ACC112 (cell line): ENCODE measurements around the gene MMP17.
"Not testable (repeated sequence)": the region's sequence is repeated elsewhere in the genome, so short reads cannot be mapped to it uniquely, and the experiment has no call there.

Source experiments
- H2AFZ ChIP-seq: fragments of 200-600 bp; sonication (generic); one replicate; pipeline ENCODE4 v1.6.0; 2017; ENCODE audit warnings: antibody characterized with exemption, low read length; ENCODE audit not compliant: unreplicated experiment
- H3K27ac ChIP-seq: fragments of 200-600 bp; sonication (generic); 2 replicates; pipeline ENCODE4 v1.5.1; 2014; ENCODE audit warnings: low read depth, mild to moderate bottlenecking, antibody characterized with exemption, low read length, moderate library complexity
- H3K27me3 ChIP-seq: fragments of 200-600 bp; sonication (generic); 2 replicates; pipeline ENCODE4 v1.6.1; 2014; ENCODE audit warnings: mild to moderate bottlenecking, antibody characterized with exemption, low read length, moderate library complexity, mixed read lengths; ENCODE audit not compliant: insufficient read depth
- H3K36me3 ChIP-seq: fragments of 200-600 bp; sonication (generic); 2 replicates; pipeline ENCODE4 v1.6.1; 2016; ENCODE audit warnings: mild to moderate bottlenecking, antibody characterized with exemption, low read length, moderate library complexity, mixed read lengths; ENCODE audit not compliant: insufficient read depth
- H3K4me1 ChIP-seq: fragments of 200-600 bp; sonication (generic); one replicate; pipeline ENCODE4 v1.6.1; 2016; ENCODE audit warnings: low read length, mixed read lengths; ENCODE audit not compliant: insufficient read depth, unreplicated experiment, control insufficient read depth
- H3K4me3 ChIP-seq: fragments of 200-600 bp; sonication (generic); 2 replicates; pipeline ENCODE4 v1.5.1; 2014; ENCODE audit warnings: mild to moderate bottlenecking, low read depth, low read length
- H3K79me2 ChIP-seq: fragments of 200-600 bp; sonication (generic); one replicate; pipeline ENCODE4 v1.6.0; 2016; ENCODE audit warnings: low read length; ENCODE audit not compliant: control insufficient read depth, unreplicated experiment, insufficient read depth

Gene MMP17

GRCh38 chr12:131867891-131868675, 39.9 kb downstream of the MMP17 start:
- H3K79me2 ChIP-seq = no peaks in the 10 kb centered on the region
- H2AFZ ChIP-seq = no peak overlapping the region
- H3K27ac ChIP-seq = no peak overlapping the region
- H3K4me3 ChIP-seq = no peak overlapping the region
- H3K27me3 ChIP-seq = no peaks in the 10 kb centered on the region
- peaks cover 22% of the 10 kb centered on the region for H3K4me1 ChIP-seq
- no peaks in the 10 kb centered on the region for H3K36me3 ChIP-seq

- Histone ChIP-seq H2AFZ (no peak overlapping the region), H3K79me2 (no peaks in the 10 kb centered on the region), H3K4me3 (no peak overlapping the region), H3K27me3 (no peaks in the 10 kb centered on the region), H3K36me3 (no peaks in the 10 kb centered on the region), H3K4me1 (peaks cover 20% of the 10 kb centered on the region), H3K27ac (no peak overlapping the region)
Observed at GRCh38 chr12:131869871-131870418, 41.8 kb downstream of the MMP17 start.

- H3K4me3 ChIP-seq = no peak overlapping the region
- no peak overlapping the region for H3K27ac ChIP-seq
- no peaks in the 10 kb centered on the region for H3K36me3 ChIP-seq
- no peaks in the 10 kb centered on the region for H3K27me3 ChIP-seq
- H2AFZ ChIP-seq = no peak overlapping the region
- H3K79me2 ChIP-seq = no peaks in the 10 kb centered on the region
- peaks cover 20% of the 10 kb centered on the region for H3K4me1 ChIP-seq
Observed at GRCh38 chr12:131871677-131872076, 43.5 kb downstream of the MMP17 start.

GRCh38 chr12:131872154-131873051, 44.2 kb downstream of the MMP17 start:
- Histone ChIP-seq H3K36me3 (no peaks in the 10 kb centered on the region), H3K27ac (no peak overlapping the region), H3K79me2 (no peaks in the 10 kb centered on the region), H3K27me3 (no peaks in the 10 kb centered on the region), H3K4me1 (peaks cover 20% of the 10 kb centered on the region), H2AFZ (no peak overlapping the region), H3K4me3 (no peak overlapping the region)

- no peak overlapping the region for H3K27ac ChIP-seq
- H3K4me1 ChIP-seq = peaks cover 20% of the 10 kb centered on the region
- no peak overlapping the region for H3K4me3 ChIP-seq
- H3K27me3 ChIP-seq = 0 out of 2 replicates have a peak, but pooled peaks cover 6% of the 10 kb centered on the region
- no peaks in the 10 kb centered on the region for H3K36me3 ChIP-seq
- no peaks in the 10 kb centered on the region for H3K79me2 ChIP-seq
- H2AFZ ChIP-seq = no peak overlapping the region
Observed at GRCh38 chr12:131873293-131873692, 45.1 kb downstream of the MMP17 start.

- H3K27ac ChIP-seq, H3K36me3 ChIP-seq, H2AFZ ChIP-seq, H3K27me3 ChIP-seq, H3K79me2 ChIP-seq, H3K4me3 ChIP-seq: not testable (repeated sequence)
- H3K4me1 ChIP-seq = peaks cover 16% of the 10 kb centered on the region
Observed at GRCh38 chr12:131874972-131875371, 46.8 kb downstream of the MMP17 start.

GRCh38 chr12:131877216-131877615, 49.0 kb downstream of the MMP17 start:
- not testable (repeated sequence) for H3K4me3 ChIP-seq, H3K79me2 ChIP-seq, H3K36me3 ChIP-seq, H2AFZ ChIP-seq, H3K27ac ChIP-seq, H3K4me1 ChIP-seq, H3K27me3 ChIP-seq

- not testable (repeated sequence) for H2AFZ ChIP-seq, H3K79me2 ChIP-seq, H3K36me3 ChIP-seq, H3K27ac ChIP-seq, H3K4me3 ChIP-seq, H3K4me1 ChIP-seq, H3K27me3 ChIP-seq
Observed at GRCh38 chr12:131878436-131878835, 50.2 kb downstream of the MMP17 start.

- Histone ChIP-seq H3K4me3 (no peak overlapping the region), H3K79me2 (no peaks in the 10 kb centered on the region), H3K36me3 (no peaks in the 10 kb centered on the region), H2AFZ (peak overlapping the region; percentile 14), H3K4me1 (no peaks in the 10 kb centered on the region), H3K27me3 (0 out of 2 replicates have a peak, but pooled peaks cover 3% of the 10 kb centered on the region), H3K27ac (no peak overlapping the region)
Observed at GRCh38 chr12:131882804-131883520, 54.8 kb downstream of the MMP17 start.

- H2AFZ ChIP-seq = peak overlapping the region; percentile 14
- H3K4me1 ChIP-seq = no peaks in the 10 kb centered on the region
- H3K27ac ChIP-seq = no peak overlapping the region
- no peaks in the 10 kb centered on the region for H3K36me3 ChIP-seq
- H3K27me3 ChIP-seq = no peaks in the 10 kb centered on the region
- H3K79me2 ChIP-seq = no peaks in the 10 kb centered on the region
- H3K4me3 ChIP-seq = no peak overlapping the region
Observed at GRCh38 chr12:131883521-131883900, 55.3 kb downstream of the MMP17 start.
